MM.1S (cell line): ENCODE measurements around the gene FKBP14.

Source experiments
- DNase-seq: peaks from one replicate; pipeline ENCODE4 v3.0.0-alpha.2; 2015
- H2AFZ ChIP-seq: fragments of 300-600 bp; sonication (generic); 2 replicates; pipeline ENCODE4 v1.6.0; 2016; ENCODE audit warnings: antibody characterized with exemption, low read length
- H3F3A ChIP-seq: fragments of 300-600 bp; sonication (generic); 2 replicates; pipeline ENCODE4 v1.6.1; 2016; ENCODE audit warnings: mild to moderate bottlenecking, antibody characterized with exemption, low read length, moderate library complexity, mixed read lengths; ENCODE audit not compliant: insufficient read depth
- H3K27ac ChIP-seq: fragments of 300-600 bp; sonication (generic); 2 replicates; pipeline ENCODE4 v1.5.1; 2016; ENCODE audit warnings: mild to moderate bottlenecking, low read length
- H3K27me3 ChIP-seq: fragments of 300-600 bp; sonication (generic); replicated peaks from 2 replicates; pipeline ENCODE4 v1.6.0; 2016; ENCODE audit warnings: low read length; ENCODE audit not compliant: insufficient read depth
- H3K36me3 ChIP-seq: fragments of 300-600 bp; sonication (generic); replicated peaks from 2 replicates; pipeline ENCODE4 v1.6.1; 2016; ENCODE audit warnings: mild to moderate bottlenecking, low read length, mixed read lengths; ENCODE audit not compliant: insufficient read depth
- H3K4me1 ChIP-seq: fragments of 300-600 bp; sonication (generic); 2 replicates; pipeline ENCODE4 v1.6.1; 2016; ENCODE audit warnings: low read length, mixed read lengths
- H3K4me2 ChIP-seq: fragments of 300-600 bp; sonication (generic); 2 replicates; pipeline ENCODE4 v1.6.0; 2016; ENCODE audit warnings: low read depth, low read length
- H3K4me3 ChIP-seq: fragments of 300-600 bp; sonication (generic); 2 replicates; pipeline ENCODE4 v1.5.1; 2016; ENCODE audit warnings: low read length, mixed read lengths
- H3K79me2 ChIP-seq: fragments of 300-600 bp; sonication (generic); 2 replicates; pipeline ENCODE4 v1.6.1; 2016; ENCODE audit warnings: mixed run types, low read length, mixed read lengths
- H3K9ac ChIP-seq: fragments of 300-600 bp; sonication (generic); 2 replicates; pipeline ENCODE4 v1.6.1; 2016; ENCODE audit warnings: low read length, mixed read lengths
- H3K9me2 ChIP-seq: fragments of 300-600 bp; sonication (generic); replicated peaks from 2 replicates; pipeline ENCODE4 v1.6.1; 2016; ENCODE audit warnings: mild to moderate bottlenecking, low read length, mixed read lengths; ENCODE audit not compliant: insufficient read depth
- H3K9me3 ChIP-seq: fragments of 300-600 bp; sonication (generic); replicated peaks from 2 replicates; pipeline ENCODE4 v1.6.1; 2016; ENCODE audit warnings: mild to moderate bottlenecking, low read length, mixed read lengths; ENCODE audit not compliant: insufficient read depth
- H4K20me1 ChIP-seq: fragments of 300-600 bp; sonication (generic); 2 replicates; pipeline ENCODE4 v1.6.1; 2016; ENCODE audit warnings: mild to moderate bottlenecking, low read length, moderate library complexity, mixed read lengths; ENCODE audit not compliant: insufficient read depth
- EZH2 ChIP-seq: fragments of 300-600 bp; sonication (generic); optimal IDR thresholded peaks from 2 replicates; pipeline ENCODE3; 2017; ENCODE audit warnings: low read depth, mild to moderate bottlenecking, antibody characterized with exemption, low read length, mixed read lengths
- EZH2phosphoT487 ChIP-seq: fragments of 300-600 bp; sonication (generic); IDR thresholded peaks from 2 replicates; pipeline ENCODE4 v1.6.1; 2018; ENCODE audit warnings: antibody characterized with exemption, low read length
- TF ChIP-seq, protein P1 (sequence below): fragments of 300-600 bp; sonication (generic); IDR thresholded peaks from 2 replicates; pipeline ENCODE4 v1.5.1; 2016; ENCODE audit warnings: antibody characterized with exemption, low read length, mixed read lengths

FKBP14 gene

DNA sequence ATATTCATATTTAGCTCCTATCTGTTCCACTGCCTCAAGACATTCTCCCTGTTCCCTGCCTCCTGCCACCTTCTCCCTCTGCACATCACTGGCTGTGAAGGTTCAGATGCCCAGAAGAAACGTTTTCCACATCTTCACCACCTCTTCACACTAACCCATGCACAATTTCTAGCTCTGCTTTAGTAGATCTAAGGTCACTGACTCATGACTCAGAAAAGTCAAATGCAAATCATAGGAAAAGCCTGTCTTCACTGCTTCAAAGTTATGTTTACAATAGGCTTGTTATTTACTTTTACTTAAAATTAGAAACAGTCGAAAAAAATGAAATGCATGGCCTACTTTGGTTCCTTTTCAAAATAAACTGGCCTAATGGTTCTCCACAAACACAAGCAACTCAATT is 39.4 kb downstream of the FKBP14 start:
- Histone ChIP-seq H3K4me1 (no peaks in the 10 kb centered on the region), H3K9me2 (no peaks in the 10 kb centered on the region), H3K9me3 (no peaks in the 10 kb centered on the region), H3K9ac (no peak overlapping the region), H3K27me3 (peaks cover 5% of the 10 kb centered on the region; the same call in 1 of the 2 replicates), H3K4me3 (no peak overlapping the region), H3K36me3 (no peaks in the 10 kb centered on the region), H3K4me2 (no peak overlapping the region), H3F3A (no peaks in the 10 kb centered on the region), H3K79me2 (no peaks in the 10 kb centered on the region), H4K20me1 (no peaks in the 10 kb centered on the region), H3K27ac (no peak overlapping the region), H2AFZ (no peak overlapping the region)
- no peak for DNase-seq
- TF ChIP-seq EZH2 (no peak), EZH2phosphoT487 (no peak)
- TF ChIP-seq, protein P1, sequence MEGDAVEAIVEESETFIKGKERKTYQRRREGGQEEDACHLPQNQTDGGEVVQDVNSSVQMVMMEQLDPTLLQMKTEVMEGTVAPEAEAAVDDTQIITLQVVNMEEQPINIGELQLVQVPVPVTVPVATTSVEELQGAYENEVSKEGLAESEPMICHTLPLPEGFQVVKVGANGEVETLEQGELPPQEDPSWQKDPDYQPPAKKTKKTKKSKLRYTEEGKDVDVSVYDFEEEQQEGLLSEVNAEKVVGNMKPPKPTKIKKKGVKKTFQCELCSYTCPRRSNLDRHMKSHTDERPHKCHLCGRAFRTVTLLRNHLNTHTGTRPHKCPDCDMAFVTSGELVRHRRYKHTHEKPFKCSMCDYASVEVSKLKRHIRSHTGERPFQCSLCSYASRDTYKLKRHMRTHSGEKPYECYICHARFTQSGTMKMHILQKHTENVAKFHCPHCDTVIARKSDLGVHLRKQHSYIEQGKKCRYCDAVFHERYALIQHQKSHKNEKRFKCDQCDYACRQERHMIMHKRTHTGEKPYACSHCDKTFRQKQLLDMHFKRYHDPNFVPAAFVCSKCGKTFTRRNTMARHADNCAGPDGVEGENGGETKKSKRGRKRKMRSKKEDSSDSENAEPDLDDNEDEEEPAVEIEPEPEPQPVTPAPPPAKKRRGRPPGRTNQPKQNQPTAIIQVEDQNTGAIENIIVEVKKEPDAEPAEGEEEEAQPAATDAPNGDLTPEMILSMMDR = no peak

DNA sequence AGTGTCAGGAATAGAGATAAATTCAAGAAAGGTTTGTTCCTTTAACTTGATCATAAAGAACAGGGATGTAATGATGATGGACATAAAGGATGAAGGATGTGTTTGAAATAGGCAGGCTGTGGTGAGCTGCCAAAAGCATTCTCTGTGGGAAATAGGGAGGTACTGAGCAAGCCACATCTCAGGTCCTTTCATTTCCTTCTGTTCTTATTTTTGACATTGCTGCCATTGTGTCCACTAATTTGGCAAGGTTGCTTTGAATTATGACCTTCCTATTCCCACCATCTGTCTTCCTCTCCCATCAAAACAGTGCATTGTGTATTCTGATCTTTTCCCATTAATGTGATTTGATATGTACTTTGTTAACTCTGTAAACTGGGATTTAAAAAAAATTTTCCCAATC is 46.4 kb downstream of the FKBP14 start:
- H3K27me3 ChIP-seq = no peaks in the 10 kb centered on the region
- no peaks in the 10 kb centered on the region for H3K79me2 ChIP-seq
- H3F3A ChIP-seq = no peaks in the 10 kb centered on the region
- no peaks in the 10 kb centered on the region for H4K20me1 ChIP-seq
- no peak overlapping the region for H3K9ac ChIP-seq
- H3K36me3 ChIP-seq = no peaks in the 10 kb centered on the region
- no peaks in the 10 kb centered on the region for H3K9me2 ChIP-seq
- H3K4me2 ChIP-seq = no peak overlapping the region
- H3K4me1 ChIP-seq = no peaks in the 10 kb centered on the region
- no peaks in the 10 kb centered on the region; the same call in 1 of the 2 replicates for H3K9me3 ChIP-seq
- TF ChIP-seq EZH2 (no peak), EZH2phosphoT487 (no peak)
- TF ChIP-seq, protein P1 = no peak
- no peak for DNase-seq
- no peak overlapping the region for H3K27ac ChIP-seq
- H3K4me3 ChIP-seq = no peak overlapping the region
- H2AFZ ChIP-seq = no peak overlapping the region

DNA sequence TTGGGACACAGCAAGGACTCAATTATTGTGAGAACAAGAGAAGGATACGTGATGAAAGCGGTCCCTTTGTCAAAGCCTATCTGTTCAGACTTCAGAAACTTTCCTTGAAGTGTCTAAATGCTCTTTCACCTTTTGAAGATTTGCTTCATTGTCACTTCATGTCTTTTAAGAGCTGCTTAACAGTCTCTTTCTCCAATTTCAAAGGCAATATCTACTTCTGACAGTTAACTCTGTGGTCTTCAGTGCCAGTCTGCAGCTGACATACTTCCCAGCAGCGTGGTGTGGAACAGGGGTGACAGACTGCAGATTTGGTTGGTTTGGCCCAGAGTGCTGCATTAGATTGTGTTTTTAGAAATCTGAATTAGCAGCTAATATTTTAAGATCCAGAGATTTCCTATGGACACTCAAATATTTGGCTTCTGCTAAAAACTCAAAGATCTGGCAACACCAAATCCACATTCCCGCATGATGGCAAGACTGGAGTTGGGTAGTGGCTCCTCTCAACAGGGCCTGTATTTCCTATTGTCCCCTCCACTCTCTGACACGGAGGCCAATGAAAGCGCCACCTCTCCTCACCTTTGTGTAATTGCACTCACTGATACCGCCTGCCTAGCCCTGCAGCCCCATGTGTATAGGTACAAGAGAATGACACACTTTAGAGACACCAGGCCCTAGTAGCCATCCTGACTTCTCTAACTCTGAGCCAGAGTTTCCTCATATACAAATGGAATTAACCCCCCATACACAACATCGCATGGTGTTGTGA is 48.4 kb downstream of the FKBP14 start:
- Histone ChIP-seq H3K9me2 (no peaks in the 10 kb centered on the region), H3K4me1 (no peaks in the 10 kb centered on the region), H3F3A (no peaks in the 10 kb centered on the region), H3K9ac (no peak overlapping the region), H3K36me3 (no peaks in the 10 kb centered on the region), H3K27me3 (no peaks in the 10 kb centered on the region), H3K79me2 (no peaks in the 10 kb centered on the region), H2AFZ (no peak overlapping the region), H3K4me3 (no peak overlapping the region), H4K20me1 (no peaks in the 10 kb centered on the region), H3K4me2 (no peak overlapping the region), H3K9me3 (no peaks in the 10 kb centered on the region; the same call in 1 of the 2 replicates), H3K27ac (no peak overlapping the region)
- no peak for DNase-seq
- no peak for TF ChIP-seq EZH2
- TF ChIP-seq, protein P1 = no peak
- no peak for TF ChIP-seq EZH2phosphoT487
